Memory B cell (primary cell): Measurements from ENCODE around the gene DOCK4.
"Not testable (repeated sequence)": the region's sequence is repeated elsewhere in the genome, so short reads cannot be mapped to it uniquely, and the experiment has no call there.

Experiments used
- ATAC-seq: fragments of 150-1000 bp; cut with Tn5 transposase; 2 replicates; pipeline ENCODE4 v1.10.0; 2021; ENCODE audit warnings: low read depth, mild to moderate bottlenecking, moderate library complexity
- DNase-seq, 2 donors: peaks; one replicate each; pipeline ENCODE4 v3.0.0; 2022; ENCODE audit warnings: low spot score in 2 of 2
- H3K27ac Mint-ChIP-seq: one replicate; pipeline ENCODE4 v1.8.0; 2022; ENCODE audit warnings: mild to moderate bottlenecking, moderate library complexity, mixed read lengths
- H3K27me3 Mint-ChIP-seq: one replicate; pipeline ENCODE4 v1.8.0; 2022; ENCODE audit warnings: mixed read lengths
- H3K36me3 Mint-ChIP-seq: one replicate; pipeline ENCODE4 v1.8.0; 2022; ENCODE audit warnings: mild to moderate bottlenecking, mixed read lengths
- H3K4me1 Mint-ChIP-seq: one replicate; pipeline ENCODE4 v1.8.0; 2022; ENCODE audit warnings: mixed read lengths
- H3K4me3 Mint-ChIP-seq: one replicate; pipeline ENCODE4 v1.8.0; 2022; ENCODE audit warnings: mild to moderate bottlenecking, moderate library complexity, mixed read lengths
- H3K9me3 Mint-ChIP-seq: one replicate; pipeline ENCODE4 v1.8.0; 2022; ENCODE audit warnings: mixed read lengths

DOCK4 gene

GRCh38 chr7:112134039-112134438 lies 72.2 kb downstream of the DOCK4 start:
- Mint-ChIP-seq H3K4me3 (no peak overlapping the region), H3K4me1 (no peaks in the 10 kb centered on the region), H3K27ac (no peak overlapping the region), H3K36me3 (no peaks in the 10 kb centered on the region), H3K27me3 (peaks cover 2% of the 10 kb centered on the region), H3K9me3 (no peaks in the 10 kb centered on the region)
- ATAC-seq (no peak), DNase-seq (no peak)

- Mint-ChIP-seq H3K36me3 (no peaks in the 10 kb centered on the region), H3K27ac (no peak overlapping the region), H3K9me3 (no peaks in the 10 kb centered on the region), H3K27me3 (peaks cover 2% of the 10 kb centered on the region), H3K4me3 (no peak overlapping the region), H3K4me1 (no peaks in the 10 kb centered on the region)
- no peak for ATAC-seq
- no peak for DNase-seq
Measured at GRCh38 chr7:112133328-112133727, 72.9 kb downstream of the DOCK4 start.

- H3K36me3 Mint-ChIP-seq: no peaks in the 10 kb centered on the region
- H3K27me3 Mint-ChIP-seq: peaks cover 2% of the 10 kb centered on the region
- no peak for DNase-seq
- H3K4me1 Mint-ChIP-seq: no peaks in the 10 kb centered on the region
- no peaks in the 10 kb centered on the region for H3K9me3 Mint-ChIP-seq
- H3K4me3 Mint-ChIP-seq: no peak overlapping the region
- no peak overlapping the region for H3K27ac Mint-ChIP-seq
- no peak for ATAC-seq
Measured at GRCh38 chr7:112132051-112132694, 74.0 kb downstream of the DOCK4 start.

- Mint-ChIP-seq H3K9me3 (peaks cover 2% of the 10 kb centered on the region), H3K4me3 (no peak overlapping the region), H3K4me1 (no peaks in the 10 kb centered on the region), H3K27me3 (peaks cover 2% of the 10 kb centered on the region), H3K36me3 (no peaks in the 10 kb centered on the region), H3K27ac (no peak overlapping the region)
- DNase-seq (no peak), ATAC-seq (no peak)
Measured at GRCh38 chr7:112130729-112131410, 75.3 kb downstream of the DOCK4 start.

GRCh38 chr7:112129655-112130323 lies 76.4 kb downstream of the DOCK4 start:
- Mint-ChIP-seq H3K9me3 (peaks cover 2% of the 10 kb centered on the region), H3K27me3 (peaks cover 2% of the 10 kb centered on the region), H3K27ac (no peak overlapping the region), H3K36me3 (no peaks in the 10 kb centered on the region), H3K4me1 (no peaks in the 10 kb centered on the region), H3K4me3 (no peak overlapping the region)
- DNase-seq (no peak), ATAC-seq (no peak)

GRCh38 chr7:112128461-112129425 lies 77.5 kb downstream of the DOCK4 start:
- H3K4me1 Mint-ChIP-seq, H3K4me3 Mint-ChIP-seq, H3K27ac Mint-ChIP-seq, H3K27me3 Mint-ChIP-seq, ATAC-seq, H3K9me3 Mint-ChIP-seq, H3K36me3 Mint-ChIP-seq, DNase-seq: not testable (repeated sequence)

GRCh38 chr7:112128041-112128440 lies 78.2 kb downstream of the DOCK4 start:
- not testable (repeated sequence) for ATAC-seq, H3K4me3 Mint-ChIP-seq, H3K27me3 Mint-ChIP-seq, H3K27ac Mint-ChIP-seq, H3K9me3 Mint-ChIP-seq, DNase-seq, H3K36me3 Mint-ChIP-seq, H3K4me1 Mint-ChIP-seq

- ATAC-seq: no peak
- peaks cover 2% of the 10 kb centered on the region for H3K27me3 Mint-ChIP-seq
Measured at GRCh38 chr7:112125250-112125649, 80.9 kb downstream of the DOCK4 start.

GRCh38 chr7:112124061-112124766 lies 82.0 kb downstream of the DOCK4 start:
- no peak overlapping the region for H3K4me3 Mint-ChIP-seq
- ATAC-seq: no peak
- no peak overlapping the region for H3K27ac Mint-ChIP-seq
- DNase-seq: no peak
- H3K36me3 Mint-ChIP-seq: no peaks in the 10 kb centered on the region
- peaks cover 2% of the 10 kb centered on the region for H3K9me3 Mint-ChIP-seq
- peaks cover 1% of the 10 kb centered on the region for H3K27me3 Mint-ChIP-seq
- H3K4me1 Mint-ChIP-seq: no peaks in the 10 kb centered on the region

More at GRCh38 chr7:112125250-112125649, 80.9 kb downstream of the DOCK4 start:
- DNase-seq: no peak
- Mint-ChIP-seq H3K27ac (no peak overlapping the region), H3K4me3 (no peak overlapping the region), H3K36me3 (no peaks in the 10 kb centered on the region), H3K4me1 (no peaks in the 10 kb centered on the region), H3K9me3 (peaks cover 2% of the 10 kb centered on the region)

GRCh38 chr7:112122798-112123197 lies 83.4 kb downstream of the DOCK4 start:
- no peaks in the 10 kb centered on the region for H3K36me3 Mint-ChIP-seq

GRCh38 chr7:112122144-112122543 lies 84.1 kb downstream of the DOCK4 start:
- ATAC-seq (no peak), DNase-seq (no peak)
- no peaks in the 10 kb centered on the region for H3K4me1 Mint-ChIP-seq
- H3K27me3 Mint-ChIP-seq: peaks cover 4% of the 10 kb centered on the region
- peaks cover 2% of the 10 kb centered on the region for H3K9me3 Mint-ChIP-seq
- no peaks in the 10 kb centered on the region for H3K36me3 Mint-ChIP-seq
- no peak overlapping the region for H3K4me3 Mint-ChIP-seq
- no peak overlapping the region for H3K27ac Mint-ChIP-seq

More at GRCh38 chr7:112122798-112123197, 83.4 kb downstream of the DOCK4 start:
- Mint-ChIP-seq H3K27ac (no peak overlapping the region), H3K4me1 (no peaks in the 10 kb centered on the region), H3K4me3 (no peak overlapping the region), H3K9me3 (peaks cover 2% of the 10 kb centered on the region), H3K27me3 (peaks cover 1% of the 10 kb centered on the region)
- ATAC-seq (no peak), DNase-seq (no peak)

- no peak overlapping the region for H3K27ac Mint-ChIP-seq
- DNase-seq (no peak), ATAC-seq (no peak)
- no peak overlapping the region for H3K4me3 Mint-ChIP-seq
- peaks cover 4% of the 10 kb centered on the region for H3K27me3 Mint-ChIP-seq
- no peaks in the 10 kb centered on the region for H3K36me3 Mint-ChIP-seq
- no peaks in the 10 kb centered on the region for H3K4me1 Mint-ChIP-seq
- peaks cover 2% of the 10 kb centered on the region for H3K9me3 Mint-ChIP-seq
Measured at GRCh38 chr7:112121318-112121717, 84.9 kb downstream of the DOCK4 start.

- DNase-seq (no peak), ATAC-seq (no peak)
- H3K9me3 Mint-ChIP-seq: no peaks in the 10 kb centered on the region
- no peaks in the 10 kb centered on the region for H3K36me3 Mint-ChIP-seq
- H3K4me3 Mint-ChIP-seq: no peak overlapping the region
- peaks cover 4% of the 10 kb centered on the region for H3K27me3 Mint-ChIP-seq
- no peak overlapping the region for H3K27ac Mint-ChIP-seq
- H3K4me1 Mint-ChIP-seq: no peaks in the 10 kb centered on the region
Measured at GRCh38 chr7:112120696-112121217, 85.4 kb downstream of the DOCK4 start.
